ENCODE data around the gene OR2M3. TPM values are rescaled to one million over a fixed set of nuclear protein-coding genes. Genes with fewer than 3 reads are reported as not detected.

Gene OR2M3
- total RNA-seq, 4 donors from 2014 or later, result not detected

DNA sequence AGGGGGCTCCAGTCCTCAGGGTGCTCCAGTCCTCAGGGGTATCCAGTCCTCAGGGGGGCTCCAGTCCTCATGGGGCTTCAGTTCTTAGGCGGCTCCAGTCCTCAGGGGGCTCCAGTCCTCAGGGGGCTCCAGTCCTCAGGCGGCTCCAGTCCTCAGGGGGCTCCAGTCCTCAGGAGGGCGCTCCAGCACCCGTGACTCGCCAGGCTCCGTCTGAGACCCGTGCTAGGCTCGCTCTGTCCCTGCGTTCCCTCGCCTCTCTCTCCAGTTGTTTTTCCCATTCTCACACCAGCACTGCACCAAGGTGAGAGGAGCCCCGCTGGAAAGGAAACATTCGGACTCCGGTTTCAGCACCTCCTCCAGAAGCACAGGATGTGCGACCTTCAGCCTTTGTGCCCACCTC, 31.9 kb upstream of the OR2M3 start:
- Histone ChIP-seq H3K9me3 (no peaks in the 10 kb centered on the region), H3K4me3 (no peak overlapping the region), H3K27ac (no peak overlapping the region), H3K27me3 (no peaks in the 10 kb centered on the region), H3K4me1 (no peaks in the 10 kb centered on the region), H3K36me3 (no peaks in the 10 kb centered on the region)
- in situ Hi-C loops (cut with MboI; ENCODE audit: low sequenced_read_pairs in 4 of 4) (no loop called here), intact Hi-C loops (cut with DNase I; ENCODE audit: low total_unique reads) (no loop called here)
- ATAC-seq, result no peak
- no peak for DNase-seq
- TF ChIP-seq, protein P1, sequence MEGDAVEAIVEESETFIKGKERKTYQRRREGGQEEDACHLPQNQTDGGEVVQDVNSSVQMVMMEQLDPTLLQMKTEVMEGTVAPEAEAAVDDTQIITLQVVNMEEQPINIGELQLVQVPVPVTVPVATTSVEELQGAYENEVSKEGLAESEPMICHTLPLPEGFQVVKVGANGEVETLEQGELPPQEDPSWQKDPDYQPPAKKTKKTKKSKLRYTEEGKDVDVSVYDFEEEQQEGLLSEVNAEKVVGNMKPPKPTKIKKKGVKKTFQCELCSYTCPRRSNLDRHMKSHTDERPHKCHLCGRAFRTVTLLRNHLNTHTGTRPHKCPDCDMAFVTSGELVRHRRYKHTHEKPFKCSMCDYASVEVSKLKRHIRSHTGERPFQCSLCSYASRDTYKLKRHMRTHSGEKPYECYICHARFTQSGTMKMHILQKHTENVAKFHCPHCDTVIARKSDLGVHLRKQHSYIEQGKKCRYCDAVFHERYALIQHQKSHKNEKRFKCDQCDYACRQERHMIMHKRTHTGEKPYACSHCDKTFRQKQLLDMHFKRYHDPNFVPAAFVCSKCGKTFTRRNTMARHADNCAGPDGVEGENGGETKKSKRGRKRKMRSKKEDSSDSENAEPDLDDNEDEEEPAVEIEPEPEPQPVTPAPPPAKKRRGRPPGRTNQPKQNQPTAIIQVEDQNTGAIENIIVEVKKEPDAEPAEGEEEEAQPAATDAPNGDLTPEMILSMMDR (IDR thresholded peaks at IDR 0.05 in 4 of 5, conservative IDR thresholded peaks at IDR 0.05 in 1 of 5), result no peak
- TF ChIP-seq POLR2A (IDR thresholded peaks at IDR 0.05), result no peak

DNA sequence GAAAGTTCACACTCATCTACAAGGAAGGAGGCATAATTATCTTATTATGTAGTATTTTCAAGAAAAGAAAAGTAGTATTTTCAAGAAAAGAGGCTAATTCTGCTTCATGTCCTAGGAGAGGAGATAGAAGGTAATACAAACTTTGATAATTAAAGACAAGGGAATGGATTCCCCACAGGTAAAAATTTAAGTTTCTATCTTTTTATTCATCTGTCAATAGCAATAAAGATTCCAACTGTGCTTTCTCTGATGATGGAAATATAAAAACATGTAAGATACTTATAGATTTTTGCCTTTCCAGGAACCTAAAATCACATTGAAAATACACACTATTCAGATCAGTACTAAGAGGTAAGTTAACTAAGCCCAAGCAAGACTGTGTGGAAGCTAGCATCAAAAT, 22.5 kb upstream of the OR2M3 start, which contains the start of gene OR2M2:
Gene OR2M2, plus strand, starts transcription at position 301 of the 400 bp plus-strand sequence. CDS start 5,165 bp downstream, outside the sequence.
- TF ChIP-seq, protein P1 (IDR thresholded peaks at IDR 0.05 in 4 of 5, conservative IDR thresholded peaks at IDR 0.05 in 1 of 5), result no peak
- no peak for TF ChIP-seq POLR2A (IDR thresholded peaks at IDR 0.05)
- no peak within 1 kb of the TSS for H3K4me3 ChIP-seq
- no peaks in the 10 kb centered on the region for H3K9me3 ChIP-seq
- H3K36me3 ChIP-seq, result no peaks in the 10 kb centered on the region
- H3K27ac ChIP-seq, result no peak within 1 kb of the TSS
- in situ Hi-C loops (cut with MboI; ENCODE audit: low sequenced_read_pairs in 4 of 4), result no loop called here
- ATAC-seq, result no peak
- intact Hi-C loops (cut with DNase I; ENCODE audit: low total_unique reads), result no loop called here
- no peaks in the 10 kb centered on the region for H3K27me3 ChIP-seq
- DNase-seq, result no peak
- no peaks in the 10 kb centered on the region for H3K4me1 ChIP-seq

DNA sequence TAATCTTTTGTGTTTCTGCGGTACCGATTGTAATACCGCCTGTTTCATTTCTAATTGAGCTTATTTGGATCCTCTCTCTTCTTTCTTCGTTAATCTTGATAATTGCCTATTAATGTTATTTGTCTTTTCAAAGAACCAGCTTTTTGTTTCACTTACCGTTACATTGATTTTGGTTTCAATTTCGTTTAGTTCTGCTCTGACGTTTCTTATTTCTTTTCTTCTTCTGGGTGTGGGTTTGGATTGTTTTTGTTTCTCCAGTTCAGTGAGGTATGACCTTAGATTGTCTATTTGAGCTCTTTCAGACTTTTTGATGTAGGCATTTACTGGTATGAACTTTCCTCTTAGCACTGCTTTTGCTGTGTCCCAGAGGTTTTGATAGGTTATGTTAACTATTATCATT, 13.1 kb upstream of the OR2M3 start:
- intact Hi-C loops (cut with DNase I; ENCODE audit: low total_unique reads), result no loop called here
- in situ Hi-C loops (cut with MboI; ENCODE audit: low sequenced_read_pairs in 4 of 4), result no loop called here
- ATAC-seq (no peak), DNase-seq (no peak)
- no peaks in the 10 kb centered on the region for H3K27me3 ChIP-seq
- H3K36me3 ChIP-seq, result no peaks in the 10 kb centered on the region
- H3K9me3 ChIP-seq, result peaks cover 0 to 4% (median 0%) of the 10 kb centered on the region in 3 donors
- no peak for TF ChIP-seq POLR2A (IDR thresholded peaks at IDR 0.05)
- TF ChIP-seq, protein P1 (IDR thresholded peaks at IDR 0.05 in 4 of 5, conservative IDR thresholded peaks at IDR 0.05 in 1 of 5), result no peak
- no peak overlapping the region for H3K27ac ChIP-seq
- H3K4me3 ChIP-seq, result no peak overlapping the region
- H3K4me1 ChIP-seq, result no peaks in the 10 kb centered on the region

DNA sequence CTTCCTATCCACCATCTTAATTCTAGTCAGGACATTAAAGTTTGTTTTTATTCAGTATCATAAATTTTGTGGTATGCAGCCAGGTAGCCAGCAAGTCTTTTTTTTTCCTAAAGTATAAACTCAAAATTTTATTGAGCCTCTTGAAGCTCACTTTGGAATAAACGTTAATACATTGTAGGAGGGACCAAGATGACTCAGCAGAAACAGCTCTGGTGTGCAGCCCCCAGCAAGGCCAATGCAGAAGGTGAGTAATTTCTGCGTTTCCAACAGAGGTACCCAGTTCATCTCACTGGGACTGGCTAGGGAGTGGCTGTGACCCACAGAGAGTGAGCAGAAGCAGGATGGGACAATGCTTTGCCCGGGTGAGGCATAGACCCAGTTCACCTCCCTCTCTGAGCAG, 9.7 kb upstream of the OR2M3 start:
- TF ChIP-seq, protein P1 (IDR thresholded peaks at IDR 0.05 in 4 of 5, conservative IDR thresholded peaks at IDR 0.05 in 1 of 5), result no peak
- no peak for TF ChIP-seq POLR2A (IDR thresholded peaks at IDR 0.05)
- DNase-seq, result no peak

DNA sequence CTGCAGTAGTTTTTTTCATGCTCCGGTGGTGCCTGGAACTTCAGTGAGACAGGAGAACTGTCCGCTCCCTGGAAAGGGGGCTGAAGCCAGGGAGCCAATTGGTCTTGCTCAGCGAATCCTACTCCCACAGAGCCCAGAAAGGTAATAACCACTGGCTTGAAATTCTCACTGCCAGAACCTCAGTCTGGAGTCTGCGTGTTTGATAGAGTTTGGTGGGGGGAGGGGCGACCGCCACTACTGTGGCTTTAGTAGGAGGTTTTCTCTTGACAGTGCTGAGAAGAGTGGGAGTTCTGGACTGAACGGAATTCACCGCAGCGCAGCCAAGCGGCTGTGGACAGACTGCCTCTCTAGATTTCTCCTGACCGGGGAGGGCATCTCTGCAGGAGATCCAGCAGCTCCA, 8.0 kb upstream of the OR2M3 start:
- in situ Hi-C loops (cut with MboI; ENCODE audit: low sequenced_read_pairs in 4 of 4) (no loop called here), intact Hi-C loops (cut with DNase I; ENCODE audit: low total_unique reads) (no loop called here)
- no peaks in the 10 kb centered on the region for H3K27me3 ChIP-seq
- DNase-seq (no peak), ATAC-seq (no peak)
- no peaks in the 10 kb centered on the region for H3K4me1 ChIP-seq
- H3K36me3 ChIP-seq, result no peaks in the 10 kb centered on the region
- no peak overlapping the region for H3K27ac ChIP-seq
- H3K9me3 ChIP-seq, result no peaks in the 10 kb centered on the region
- TF ChIP-seq, protein P1 (IDR thresholded peaks at IDR 0.05 in 4 of 5, conservative IDR thresholded peaks at IDR 0.05 in 1 of 5), result no peak
- no peak for TF ChIP-seq POLR2A (IDR thresholded peaks at IDR 0.05)
- no peak overlapping the region for H3K4me3 ChIP-seq

More for the DNA sequence above, 9.7 kb upstream of the OR2M3 start:
- Histone ChIP-seq H3K9me3 (peaks cover 0 to 4% (median 0%) of the 10 kb centered on the region in 3 donors), H3K27ac (no peak overlapping the region), H3K36me3 (no peaks in the 10 kb centered on the region), H3K4me1 (no peaks in the 10 kb centered on the region), H3K4me3 (no peak overlapping the region), H3K27me3 (no peaks in the 10 kb centered on the region)
- no peak for ATAC-seq
- in situ Hi-C loops (cut with MboI; ENCODE audit: low sequenced_read_pairs in 4 of 4) (no loop called here), intact Hi-C loops (cut with DNase I; ENCODE audit: low total_unique reads) (no loop called here)
